BE2C (cell line): ENCODE measurements around the gene HTR2B.
"Not testable (repeated sequence)": the region's sequence is repeated elsewhere in the genome, so short reads cannot be mapped to it uniquely, and the experiment has no call there.

Experiments used
- DNase-seq: peaks from one replicate; pipeline ENCODE4 v3.0.0-alpha.2; 2020
- H3K27me3 ChIP-seq: fragments of 250-450 bp; sonication (Bioruptor Pico); 2 replicates; pipeline ENCODE4 v1.5.1; 2020; ENCODE audit warnings: mild to moderate bottlenecking
- H3K36me3 ChIP-seq: fragments of 250-450 bp; sonication (Bioruptor Pico); 2 replicates; pipeline ENCODE4 v1.5.1; 2020; ENCODE audit warnings: mild to moderate bottlenecking
- H3K4me1 ChIP-seq: fragments of 250-450 bp; sonication (Bioruptor Pico); 2 replicates; pipeline ENCODE4 v1.5.1; 2020
- H3K4me3 ChIP-seq: 2 replicates; pipeline ENCODE4 v1.5.1; 2011; ENCODE audit warnings: low read depth, low read length
- H3K9me3 ChIP-seq: fragments of 250-450 bp; sonication (Bioruptor Pico); 2 replicates; pipeline ENCODE4 v1.5.1; 2020
- TF ChIP-seq, protein P1 (sequence below): IDR thresholded peaks from 2 replicates; pipeline ENCODE4 v1.5.1; 2012; ENCODE audit warnings: mild to moderate bottlenecking, low read depth, low read length

HTR2B gene

DNA sequence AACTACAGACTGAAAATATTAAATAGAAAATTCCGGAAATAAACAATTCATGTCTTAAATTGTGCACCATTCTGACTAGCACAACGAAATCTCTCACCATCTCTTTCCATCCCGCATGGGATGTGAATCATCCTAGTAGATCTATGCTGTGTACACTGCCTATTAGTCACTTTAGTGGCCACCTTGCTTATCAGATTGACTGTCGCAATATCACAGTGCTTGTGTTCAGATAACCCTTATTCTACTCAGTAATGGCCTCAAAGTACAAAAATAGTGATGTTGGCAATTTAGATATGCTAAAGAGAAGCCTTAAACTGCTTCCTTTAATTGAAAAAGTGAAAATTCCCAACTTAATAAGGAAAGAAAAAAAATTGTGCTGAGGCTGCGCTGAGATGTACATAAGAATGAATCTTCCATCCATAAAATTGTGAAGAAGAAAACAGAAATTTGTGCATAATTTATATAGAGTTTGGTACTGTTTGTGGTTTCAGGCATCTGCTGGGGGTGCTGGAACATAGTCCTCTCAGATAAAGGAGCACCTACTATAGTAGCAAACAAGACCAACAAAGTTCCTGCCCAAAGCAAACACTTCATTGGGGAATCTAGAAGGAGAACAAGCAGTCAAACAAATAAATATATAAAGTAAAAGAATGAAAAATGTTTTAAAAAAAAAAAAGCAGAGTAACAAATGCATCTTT, 56.2 kb downstream of the HTR2B start:
- H3K9me3 ChIP-seq, result no peaks in the 10 kb centered on the region
- DNase-seq, result no peak
- H3K4me1 ChIP-seq, result no peaks in the 10 kb centered on the region
- H3K27me3 ChIP-seq, result no peaks in the 10 kb centered on the region
- no peak overlapping the region for H3K4me3 ChIP-seq
- H3K36me3 ChIP-seq, result peaks cover 84% of the 10 kb centered on the region
- TF ChIP-seq, protein P1, sequence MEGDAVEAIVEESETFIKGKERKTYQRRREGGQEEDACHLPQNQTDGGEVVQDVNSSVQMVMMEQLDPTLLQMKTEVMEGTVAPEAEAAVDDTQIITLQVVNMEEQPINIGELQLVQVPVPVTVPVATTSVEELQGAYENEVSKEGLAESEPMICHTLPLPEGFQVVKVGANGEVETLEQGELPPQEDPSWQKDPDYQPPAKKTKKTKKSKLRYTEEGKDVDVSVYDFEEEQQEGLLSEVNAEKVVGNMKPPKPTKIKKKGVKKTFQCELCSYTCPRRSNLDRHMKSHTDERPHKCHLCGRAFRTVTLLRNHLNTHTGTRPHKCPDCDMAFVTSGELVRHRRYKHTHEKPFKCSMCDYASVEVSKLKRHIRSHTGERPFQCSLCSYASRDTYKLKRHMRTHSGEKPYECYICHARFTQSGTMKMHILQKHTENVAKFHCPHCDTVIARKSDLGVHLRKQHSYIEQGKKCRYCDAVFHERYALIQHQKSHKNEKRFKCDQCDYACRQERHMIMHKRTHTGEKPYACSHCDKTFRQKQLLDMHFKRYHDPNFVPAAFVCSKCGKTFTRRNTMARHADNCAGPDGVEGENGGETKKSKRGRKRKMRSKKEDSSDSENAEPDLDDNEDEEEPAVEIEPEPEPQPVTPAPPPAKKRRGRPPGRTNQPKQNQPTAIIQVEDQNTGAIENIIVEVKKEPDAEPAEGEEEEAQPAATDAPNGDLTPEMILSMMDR, result no peak

- not testable (repeated sequence) for H3K4me1 ChIP-seq, DNase-seq, H3K27me3 ChIP-seq, H3K9me3 ChIP-seq, H3K4me3 ChIP-seq
- peaks cover 86% of the 10 kb centered on the region for H3K36me3 ChIP-seq
Measured at GRCh38 chr2:231067531-231067930, 57.3 kb downstream of the HTR2B start.

- TF ChIP-seq, protein P1, result no peak
Measured at GRCh38 chr2:231065966-231066365, 58.9 kb downstream of the HTR2B start.

DNA sequence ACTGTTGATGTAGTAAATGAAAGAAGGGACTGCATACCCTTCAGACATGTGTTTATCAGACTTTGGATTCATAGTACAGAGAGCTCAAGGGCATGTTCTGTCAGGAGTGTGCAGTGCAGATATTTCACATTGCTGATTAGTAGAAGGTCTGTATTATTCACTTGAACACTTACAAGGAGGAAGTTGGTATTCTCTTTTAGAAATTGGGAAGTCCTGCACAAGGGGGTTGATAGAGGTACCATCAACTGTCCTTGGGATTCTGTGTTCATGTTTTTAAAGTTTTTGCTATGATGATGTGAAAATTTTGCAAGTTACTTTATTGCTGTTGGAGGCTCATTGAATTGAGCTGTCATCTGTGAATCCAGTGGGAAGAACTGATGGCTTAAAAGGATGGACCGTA, 61.5 kb downstream of the HTR2B start:
- no peak for DNase-seq

More at GRCh38 chr2:231065966-231066365, 58.9 kb downstream of the HTR2B start:
- H3K4me3 ChIP-seq, result no peak overlapping the region
- DNase-seq, result no peak
- no peaks in the 10 kb centered on the region for H3K27me3 ChIP-seq
- H3K36me3 ChIP-seq, result peaks cover 88% of the 10 kb centered on the region
- H3K4me1 ChIP-seq, result no peaks in the 10 kb centered on the region
- H3K9me3 ChIP-seq, result no peaks in the 10 kb centered on the region

GRCh38 chr2:231062776-231063175, 62.1 kb downstream of the HTR2B start:
- no peaks in the 10 kb centered on the region for H3K9me3 ChIP-seq
- no peak overlapping the region for H3K4me3 ChIP-seq
- no peaks in the 10 kb centered on the region for H3K27me3 ChIP-seq
- TF ChIP-seq, protein P1, result no peak
- H3K4me1 ChIP-seq, result peaks cover 4% of the 10 kb centered on the region
- no peak for DNase-seq
- H3K36me3 ChIP-seq, result peaks cover 63% of the 10 kb centered on the region

More for the DNA sequence above, 61.5 kb downstream of the HTR2B start:
- TF ChIP-seq, protein P1, result no peak
- Histone ChIP-seq H3K27me3 (no peaks in the 10 kb centered on the region), H3K4me1 (no peaks in the 10 kb centered on the region; the same call in 1 of the 2 replicates), H3K9me3 (no peaks in the 10 kb centered on the region), H3K4me3 (no peak overlapping the region), H3K36me3 (peaks cover 69% of the 10 kb centered on the region)

DNA sequence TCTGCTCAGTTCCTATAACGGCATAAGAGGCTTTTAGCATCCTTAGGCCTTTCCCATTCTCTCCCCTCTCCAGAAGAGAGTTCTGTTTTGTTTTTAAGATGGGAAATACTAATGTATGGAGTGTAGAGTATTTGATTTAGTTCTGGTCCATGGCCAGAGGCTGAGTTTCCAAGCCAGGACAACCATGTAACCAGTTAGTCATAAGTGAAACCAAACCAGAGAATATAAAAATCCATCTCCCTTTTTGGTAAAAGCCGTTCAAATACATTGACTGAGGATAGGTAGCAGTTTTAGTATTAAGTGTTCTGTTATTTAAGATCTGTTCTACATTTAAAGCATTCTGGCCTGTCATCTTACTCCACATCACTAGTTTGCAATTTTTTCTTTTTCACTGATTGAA, 65.1 kb downstream of the HTR2B start:
- H3K4me3 ChIP-seq, result no peak overlapping the region
- no peaks in the 10 kb centered on the region for H3K9me3 ChIP-seq
- DNase-seq, result no peak
- peaks cover 40% of the 10 kb centered on the region for H3K36me3 ChIP-seq
- TF ChIP-seq, protein P1, result no peak
- H3K4me1 ChIP-seq, result peaks cover 4% of the 10 kb centered on the region
- no peaks in the 10 kb centered on the region for H3K27me3 ChIP-seq
